ENCODE data around the gene JPH2.
"Not testable (repeated sequence)": the region's sequence is repeated elsewhere in the genome, so short reads cannot be mapped to it uniquely, and the experiment has no call there.

JPH2 gene

GRCh38 chr20:44211177-44212039, 24.4 kb upstream of the JPH2 start:
- no peak for DNase-seq (ENCODE audit: low read depth in 2 of 2)

GRCh38 chr20:44210406-44211176, 23.6 kb upstream of the JPH2 start, which contains the start of gene OSER1:
Gene OSER1, minus strand, starts transcription at chr20:44210771. Its CDS starts 3,814 bp downstream, at chr20:44206957.
- peak; percentile 91 to 93 for DNase-seq (ENCODE audit: low read depth in 2 of 2)

GRCh38 chr20:44209686-44210405, 22.9 kb upstream of the JPH2 start:
- DNase-seq (ENCODE audit: low read depth in 2 of 2), result no peak

- no peak for DNase-seq (ENCODE audit: low read depth in 2 of 2)
Measured at GRCh38 chr20:44208770-44209169, 21.8 kb upstream of the JPH2 start.

- no peak for DNase-seq (ENCODE audit: low read depth in 2 of 2)
Measured at GRCh38 chr20:44208165-44208564, 21.2 kb upstream of the JPH2 start.

GRCh38 chr20:44207126-44207723, 20.2 kb upstream of the JPH2 start:
- DNase-seq (ENCODE audit: low read depth in 2 of 2), result no peak

- no peak for DNase-seq (ENCODE audit: low read depth in 2 of 2)
Measured at GRCh38 chr20:44206132-44206531, 19.1 kb upstream of the JPH2 start.

GRCh38 chr20:44204832-44205215, 17.8 kb upstream of the JPH2 start:
- DNase-seq (ENCODE audit: low read depth in 2 of 2), result no peak

GRCh38 chr20:44204156-44204831, 17.3 kb upstream of the JPH2 start:
- peak; percentile 80 to 81 for DNase-seq (ENCODE audit: low read depth in 2 of 2)

- no peak for DNase-seq (ENCODE audit: low read depth in 2 of 2)
Measured at GRCh38 chr20:44203161-44203560, 16.2 kb upstream of the JPH2 start.

- no peak for DNase-seq (ENCODE audit: low read depth in 2 of 2)
Measured at GRCh38 chr20:44200983-44201382, 14.0 kb upstream of the JPH2 start.

GRCh38 chr20:44200371-44200770, 13.4 kb upstream of the JPH2 start:
- no peak for DNase-seq (ENCODE audit: low read depth in 2 of 2)

- no peak for DNase-seq (ENCODE audit: low read depth in 2 of 2)
Measured at GRCh38 chr20:44199877-44200276, 12.9 kb upstream of the JPH2 start.

- no peak for DNase-seq (ENCODE audit: low read depth in 2 of 2)
Measured at GRCh38 chr20:44198872-44199271, 11.9 kb upstream of the JPH2 start.

- DNase-seq (ENCODE audit: low read depth in 2 of 2), result no peak
Measured at GRCh38 chr20:44196271-44196670, 9.3 kb upstream of the JPH2 start.

- no peak for DNase-seq (ENCODE audit: low read depth in 2 of 2)
Measured at GRCh38 chr20:44195605-44196004, 8.6 kb upstream of the JPH2 start.

- DNase-seq (ENCODE audit: low read depth in 2 of 2), result no peak
Measured at GRCh38 chr20:44193801-44194200, 6.8 kb upstream of the JPH2 start.

- DNase-seq (ENCODE audit: low read depth in 2 of 2), result not testable (repeated sequence)
Measured at GRCh38 chr20:44191640-44192039, 4.7 kb upstream of the JPH2 start.

GRCh38 chr20:44190197-44190852, 3.3 kb upstream of the JPH2 start:
- peak in 1 of 2 experiments; percentile 55 for DNase-seq (ENCODE audit: low read depth in 2 of 2)

- DNase-seq (ENCODE audit: low read depth in 2 of 2), result no peak
Measured at GRCh38 chr20:44188752-44189151, 1.8 kb upstream of the JPH2 start.

All from fibroblast of skin of left biceps (primary cell).